Stomach (tissue), 4 donors: ENCODE data around the gene GCNA.

ENCODE experiments used
- EP300 ChIP-seq: sonication (generic); formaldehyde crosslinking; IDR thresholded peaks from one replicate; pipeline ENCODE4 v1.6.1; 2017; ENCODE audit warnings: antibody characterized with exemption
- POLR2A ChIP-seq, 4 donors: fragments of 450-650 bp; IDR thresholded peaks; one replicate each; pipeline ENCODE4 v1.6.1; 2016; ENCODE audit warnings: antibody characterized with exemption in 4 of 4, control low read depth in 2 of 4, mild to moderate bottlenecking in 1 of 4, moderate library complexity in 1 of 4
- POLR2AphosphoS5 ChIP-seq, 3 donors: sonication (generic); formaldehyde crosslinking; IDR thresholded peaks; one replicate each; pipeline ENCODE4 v1.6.1; 2016; ENCODE audit warnings: antibody characterized with exemption in 3 of 3
- TF ChIP-seq, protein P1 (sequence below), 7 experiments: fragments of 450-650 bp in 4 of 7; fragments of 200-600 bp in 3 of 7; sonication (generic) in 3 of 7; IDR thresholded peaks; one replicate each; pipeline ENCODE4 v1.5.1; 2016 to 2019; ENCODE audit warnings: antibody characterized with exemption in 7 of 7, control low read depth in 2 of 7, mild to moderate bottlenecking in 1 of 7

DNA sequence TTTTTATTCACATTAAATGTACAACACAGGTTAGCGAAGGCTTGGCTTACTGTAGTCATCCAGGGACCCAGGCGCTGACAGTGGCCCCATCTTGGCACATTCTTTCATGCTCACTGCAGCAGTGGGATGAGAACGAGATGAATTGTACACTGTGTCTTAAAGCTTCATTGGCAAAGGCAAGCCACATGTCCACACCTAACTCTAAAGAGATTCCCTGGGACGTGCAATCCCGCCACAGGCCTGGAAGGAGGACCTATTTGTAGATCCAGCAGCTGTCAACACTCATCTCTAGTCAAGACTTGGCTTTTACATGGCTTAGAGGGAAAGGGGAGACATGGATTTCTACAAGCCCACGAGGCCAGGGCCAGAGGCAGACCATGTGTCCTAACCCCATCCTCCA is 56.1 kb downstream of the GCNA start:
- no peak for TF ChIP-seq POLR2A (IDR thresholded peaks at IDR 0.05)
- TF ChIP-seq, protein P1, sequence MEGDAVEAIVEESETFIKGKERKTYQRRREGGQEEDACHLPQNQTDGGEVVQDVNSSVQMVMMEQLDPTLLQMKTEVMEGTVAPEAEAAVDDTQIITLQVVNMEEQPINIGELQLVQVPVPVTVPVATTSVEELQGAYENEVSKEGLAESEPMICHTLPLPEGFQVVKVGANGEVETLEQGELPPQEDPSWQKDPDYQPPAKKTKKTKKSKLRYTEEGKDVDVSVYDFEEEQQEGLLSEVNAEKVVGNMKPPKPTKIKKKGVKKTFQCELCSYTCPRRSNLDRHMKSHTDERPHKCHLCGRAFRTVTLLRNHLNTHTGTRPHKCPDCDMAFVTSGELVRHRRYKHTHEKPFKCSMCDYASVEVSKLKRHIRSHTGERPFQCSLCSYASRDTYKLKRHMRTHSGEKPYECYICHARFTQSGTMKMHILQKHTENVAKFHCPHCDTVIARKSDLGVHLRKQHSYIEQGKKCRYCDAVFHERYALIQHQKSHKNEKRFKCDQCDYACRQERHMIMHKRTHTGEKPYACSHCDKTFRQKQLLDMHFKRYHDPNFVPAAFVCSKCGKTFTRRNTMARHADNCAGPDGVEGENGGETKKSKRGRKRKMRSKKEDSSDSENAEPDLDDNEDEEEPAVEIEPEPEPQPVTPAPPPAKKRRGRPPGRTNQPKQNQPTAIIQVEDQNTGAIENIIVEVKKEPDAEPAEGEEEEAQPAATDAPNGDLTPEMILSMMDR (IDR thresholded peaks at IDR 0.05), result no peak
- no peak for TF ChIP-seq EP300
- no peak for TF ChIP-seq POLR2AphosphoS5 (IDR thresholded peaks at IDR 0.05)
